ENCODE measurements around the gene CREB3.

DNA sequence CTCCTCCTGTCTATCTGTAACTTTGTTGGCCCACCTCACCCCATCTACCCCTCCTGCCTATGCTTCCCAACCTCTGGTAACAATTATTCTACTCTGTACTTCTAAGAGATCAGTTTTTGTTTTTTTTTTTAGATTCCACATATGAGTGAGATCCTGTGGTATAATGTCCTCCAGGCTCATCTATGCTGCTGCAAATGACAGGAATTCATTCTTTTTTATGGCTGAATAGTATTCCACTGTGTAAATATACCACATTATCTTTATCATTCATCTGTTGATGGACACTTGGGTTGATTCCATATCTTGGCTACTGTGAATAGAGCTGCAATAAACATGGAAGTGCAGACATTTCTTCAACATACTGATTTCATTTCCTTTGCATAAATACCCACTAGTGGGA, 51.0 kb downstream of the CREB3 start:
- TF ChIP-seq, protein P1, sequence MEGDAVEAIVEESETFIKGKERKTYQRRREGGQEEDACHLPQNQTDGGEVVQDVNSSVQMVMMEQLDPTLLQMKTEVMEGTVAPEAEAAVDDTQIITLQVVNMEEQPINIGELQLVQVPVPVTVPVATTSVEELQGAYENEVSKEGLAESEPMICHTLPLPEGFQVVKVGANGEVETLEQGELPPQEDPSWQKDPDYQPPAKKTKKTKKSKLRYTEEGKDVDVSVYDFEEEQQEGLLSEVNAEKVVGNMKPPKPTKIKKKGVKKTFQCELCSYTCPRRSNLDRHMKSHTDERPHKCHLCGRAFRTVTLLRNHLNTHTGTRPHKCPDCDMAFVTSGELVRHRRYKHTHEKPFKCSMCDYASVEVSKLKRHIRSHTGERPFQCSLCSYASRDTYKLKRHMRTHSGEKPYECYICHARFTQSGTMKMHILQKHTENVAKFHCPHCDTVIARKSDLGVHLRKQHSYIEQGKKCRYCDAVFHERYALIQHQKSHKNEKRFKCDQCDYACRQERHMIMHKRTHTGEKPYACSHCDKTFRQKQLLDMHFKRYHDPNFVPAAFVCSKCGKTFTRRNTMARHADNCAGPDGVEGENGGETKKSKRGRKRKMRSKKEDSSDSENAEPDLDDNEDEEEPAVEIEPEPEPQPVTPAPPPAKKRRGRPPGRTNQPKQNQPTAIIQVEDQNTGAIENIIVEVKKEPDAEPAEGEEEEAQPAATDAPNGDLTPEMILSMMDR (IDR thresholded peaks at IDR 0.05; ENCODE audit: low read depth, low read length, missing input control) = no peak
- TF ChIP-seq SP1 (IDR thresholded peaks at IDR 0.05) (no peak), TAF1 (conservative IDR thresholded peaks at IDR 0.05) (no peak), YY1 (IDR thresholded peaks at IDR 0.05) (no peak), GABPA (IDR thresholded peaks at IDR 0.05 in 1 of 2, conservative IDR thresholded peaks at IDR 0.05 in 1 of 2) (no peak), RAD21 (IDR thresholded peaks at IDR 0.05) (no peak), REST (IDR thresholded peaks at IDR 0.05) (no peak), FOXA1 (IDR thresholded peaks at IDR 0.05) (no peak), EGR1 (IDR thresholded peaks at IDR 0.05; ENCODE audit: low read depth in 2 of 2) (no peak), RXRA (IDR thresholded peaks at IDR 0.05) (no peak), HNF4A (conservative IDR thresholded peaks at IDR 0.05) (no peak)
- TF ChIP-seq, protein P2, sequence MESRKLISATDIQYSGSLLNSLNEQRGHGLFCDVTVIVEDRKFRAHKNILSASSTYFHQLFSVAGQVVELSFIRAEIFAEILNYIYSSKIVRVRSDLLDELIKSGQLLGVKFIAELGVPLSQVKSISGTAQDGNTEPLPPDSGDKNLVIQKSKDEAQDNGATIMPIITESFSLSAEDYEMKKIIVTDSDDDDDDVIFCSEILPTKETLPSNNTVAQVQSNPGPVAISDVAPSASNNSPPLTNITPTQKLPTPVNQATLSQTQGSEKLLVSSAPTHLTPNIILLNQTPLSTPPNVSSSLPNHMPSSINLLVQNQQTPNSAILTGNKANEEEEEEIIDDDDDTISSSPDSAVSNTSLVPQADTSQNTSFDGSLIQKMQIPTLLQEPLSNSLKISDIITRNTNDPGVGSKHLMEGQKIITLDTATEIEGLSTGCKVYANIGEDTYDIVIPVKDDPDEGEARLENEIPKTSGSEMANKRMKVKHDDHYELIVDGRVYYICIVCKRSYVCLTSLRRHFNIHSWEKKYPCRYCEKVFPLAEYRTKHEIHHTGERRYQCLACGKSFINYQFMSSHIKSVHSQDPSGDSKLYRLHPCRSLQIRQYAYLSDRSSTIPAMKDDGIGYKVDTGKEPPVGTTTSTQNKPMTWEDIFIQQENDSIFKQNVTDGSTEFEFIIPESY (IDR thresholded peaks at IDR 0.05) = no peak
- TF ChIP-seq, protein P3, sequence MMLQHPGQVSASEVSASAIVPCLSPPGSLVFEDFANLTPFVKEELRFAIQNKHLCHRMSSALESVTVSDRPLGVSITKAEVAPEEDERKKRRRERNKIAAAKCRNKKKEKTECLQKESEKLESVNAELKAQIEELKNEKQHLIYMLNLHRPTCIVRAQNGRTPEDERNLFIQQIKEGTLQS (IDR thresholded peaks at IDR 0.05) = no peak
- TF ChIP-seq, protein P4, sequence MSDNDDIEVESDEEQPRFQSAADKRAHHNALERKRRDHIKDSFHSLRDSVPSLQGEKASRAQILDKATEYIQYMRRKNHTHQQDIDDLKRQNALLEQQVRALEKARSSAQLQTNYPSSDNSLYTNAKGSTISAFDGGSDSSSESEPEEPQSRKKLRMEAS (IDR thresholded peaks at IDR 0.05) = no peak

Measured in liver (tissue), 3 donors.